HG03045 (cell line): ENCODE measurements around the gene HS2ST1.
"Not testable (repeated sequence)": the region's sequence is repeated elsewhere in the genome, so short reads cannot be mapped to it uniquely, and the experiment has no call there.

Experiments used
- ATAC-seq: cut with Tn5 transposase; IDR thresholded peaks from one replicate; pipeline ENCODE4 v1.9.1; 2021; ENCODE audit warnings: mild to moderate bottlenecking, moderate library complexity; ENCODE audit not compliant: unreplicated experiment

The HS2ST1 gene

GRCh38 chr1:87056974-87057373 lies 142.5 kb downstream of the HS2ST1 start:
- ATAC-seq: no peak

- no peak for ATAC-seq
Observed at GRCh38 chr1:87058343-87058649, 143.9 kb downstream of the HS2ST1 start.

GRCh38 chr1:87061742-87062156 lies 147.3 kb downstream of the HS2ST1 start:
- peak; percentile 51 for ATAC-seq

GRCh38 chr1:87062687-87063086 lies 148.3 kb downstream of the HS2ST1 start:
- no peak for ATAC-seq

- no peak for ATAC-seq
Observed at GRCh38 chr1:87064309-87064708, 149.9 kb downstream of the HS2ST1 start.

GRCh38 chr1:87064986-87065385 lies 150.6 kb downstream of the HS2ST1 start:
- no peak for ATAC-seq

- ATAC-seq: not testable (repeated sequence)
Observed at GRCh38 chr1:87066708-87067107, 152.3 kb downstream of the HS2ST1 start.

- ATAC-seq: no peak
Observed at GRCh38 chr1:87072411-87072810, 158.0 kb downstream of the HS2ST1 start.

- ATAC-seq: no peak
Observed at GRCh38 chr1:87072904-87073303, 158.5 kb downstream of the HS2ST1 start.

- no peak for ATAC-seq
Observed at GRCh38 chr1:87074001-87074795, 159.8 kb downstream of the HS2ST1 start.

- ATAC-seq: peak; percentile 62
Observed at GRCh38 chr1:87077959-87078639, 163.7 kb downstream of the HS2ST1 start.

GRCh38 chr1:87084244-87084836 lies 169.9 kb downstream of the HS2ST1 start:
- no peak for ATAC-seq

GRCh38 chr1:87086120-87086519 lies 171.7 kb downstream of the HS2ST1 start:
- no peak for ATAC-seq

GRCh38 chr1:87089070-87089736 lies 174.8 kb downstream of the HS2ST1 start:
- no peak for ATAC-seq

GRCh38 chr1:87089823-87090222 lies 175.4 kb downstream of the HS2ST1 start:
- ATAC-seq: no peak

GRCh38 chr1:87091425-87091824 lies 177.0 kb downstream of the HS2ST1 start:
- no peak for ATAC-seq

GRCh38 chr1:87092846-87093245 lies 178.4 kb downstream of the HS2ST1 start:
- ATAC-seq: no peak

- no peak for ATAC-seq
Observed at GRCh38 chr1:87093286-87093685, 178.9 kb downstream of the HS2ST1 start.

- ATAC-seq: no peak
Observed at GRCh38 chr1:87094238-87094637, 179.8 kb downstream of the HS2ST1 start.

- no peak for ATAC-seq
Observed at GRCh38 chr1:87100271-87100670, 185.8 kb downstream of the HS2ST1 start.

GRCh38 chr1:87103074-87103473 lies 188.6 kb downstream of the HS2ST1 start:
- no peak for ATAC-seq

GRCh38 chr1:87104140-87104539 lies 189.7 kb downstream of the HS2ST1 start:
- no peak for ATAC-seq
